GM19463 (cell line): ENCODE results near the gene CUTA.
"Not testable (repeated sequence)": the region's sequence is repeated elsewhere in the genome, so short reads cannot be mapped to it uniquely, and the experiment has no call there.

Experiments
- ATAC-seq: cut with Tn5 transposase; IDR thresholded peaks from one replicate; pipeline ENCODE4 v1.9.1; 2021; ENCODE audit warnings: mild to moderate bottlenecking, moderate library complexity; ENCODE audit not compliant: unreplicated experiment

CUTA gene

DNA sequence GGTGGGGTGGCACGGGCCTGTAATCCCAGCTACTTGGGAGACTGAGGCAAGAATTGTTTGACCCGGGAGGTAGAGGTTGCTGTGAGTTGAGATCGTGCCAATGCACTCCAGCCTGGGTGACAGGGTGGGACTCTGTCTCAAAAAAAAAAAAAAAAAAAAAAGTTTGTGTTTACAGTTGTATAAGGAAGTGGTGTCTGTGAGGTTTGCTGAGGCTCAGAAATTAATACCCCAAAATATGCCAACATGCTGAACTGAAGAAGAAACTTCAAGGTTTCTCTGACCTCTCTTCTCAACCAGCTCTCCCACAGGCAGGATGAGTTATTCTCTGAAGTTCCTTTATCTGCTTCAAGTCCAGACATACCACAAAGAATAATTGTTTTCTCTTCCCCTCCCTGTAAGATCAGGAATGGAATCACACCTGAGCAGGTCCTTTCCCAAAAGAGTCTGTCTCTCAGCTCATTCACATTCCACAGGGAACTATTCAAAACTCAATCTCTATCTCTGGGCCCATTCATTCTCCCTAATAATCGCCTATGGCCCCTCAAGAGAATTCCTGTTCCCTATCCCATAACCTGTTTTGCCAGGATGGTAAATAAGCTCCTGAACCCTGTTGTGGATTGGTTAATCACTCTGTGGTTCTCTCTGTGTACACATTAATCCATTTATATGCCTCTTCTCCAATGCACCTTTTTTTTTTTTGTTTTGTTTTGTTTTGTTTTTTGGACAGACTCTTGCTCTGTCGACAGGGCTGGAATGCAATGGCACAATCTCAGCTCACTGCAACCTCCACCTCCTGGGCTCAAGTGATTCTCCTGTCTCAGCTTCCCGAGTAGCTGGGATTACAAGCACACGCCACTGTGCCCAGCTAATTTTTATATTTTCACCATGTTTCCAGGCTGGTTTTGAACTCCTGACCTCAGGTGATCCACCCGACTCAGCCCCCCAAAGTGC lies 43.7 kb downstream of the CUTA start:
- no peak for ATAC-seq

DNA sequence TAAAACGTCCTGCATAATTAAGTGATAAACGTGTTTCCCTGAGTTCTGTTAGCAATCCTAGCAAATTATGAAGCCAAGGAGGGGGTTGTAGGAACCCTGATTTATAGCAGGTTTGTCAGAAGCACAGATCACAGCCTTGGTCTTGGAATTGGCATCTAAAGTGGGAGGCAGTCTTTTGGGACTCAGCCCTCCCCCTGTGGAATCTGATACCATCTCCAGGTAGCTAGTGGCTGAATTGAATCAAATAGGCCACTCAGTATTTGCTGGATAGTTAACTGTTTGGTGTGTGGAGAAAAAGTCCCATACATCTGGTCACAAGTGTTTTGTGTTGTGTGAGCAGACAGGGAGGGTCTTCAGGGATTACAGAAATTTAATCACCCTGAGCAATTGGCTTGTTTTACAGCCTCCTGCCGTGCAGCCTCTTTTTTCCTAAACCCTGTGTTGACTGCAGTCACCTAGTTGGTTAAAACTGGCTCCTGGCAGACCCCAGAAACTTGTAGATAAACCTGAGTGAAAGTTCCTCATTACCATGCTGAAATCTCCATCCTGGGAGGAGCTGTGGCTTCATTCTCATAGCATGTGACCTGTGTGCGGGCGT lies 45.3 kb downstream of the CUTA start:
- no peak for ATAC-seq

DNA sequence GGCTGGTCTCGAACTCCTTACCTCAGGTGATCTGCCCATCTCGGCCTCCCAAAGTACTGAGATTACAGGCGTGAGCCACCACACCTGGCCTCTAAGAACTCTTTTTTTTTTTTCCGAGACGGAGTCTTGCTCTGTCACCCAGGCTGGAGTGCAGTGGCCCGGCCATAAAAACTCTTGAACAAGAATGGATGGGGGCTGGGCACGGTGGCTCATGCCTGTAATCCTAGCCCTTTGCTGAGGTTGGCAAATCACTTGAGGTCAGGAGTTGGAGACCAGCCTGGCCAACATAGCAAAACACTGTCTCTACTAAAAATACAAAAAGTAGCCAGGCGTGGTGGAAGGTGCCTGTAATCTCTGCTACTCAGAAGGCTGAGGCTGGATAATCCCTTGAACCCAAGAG lies 46.0 kb downstream of the CUTA start:
- not testable (repeated sequence) for ATAC-seq

DNA sequence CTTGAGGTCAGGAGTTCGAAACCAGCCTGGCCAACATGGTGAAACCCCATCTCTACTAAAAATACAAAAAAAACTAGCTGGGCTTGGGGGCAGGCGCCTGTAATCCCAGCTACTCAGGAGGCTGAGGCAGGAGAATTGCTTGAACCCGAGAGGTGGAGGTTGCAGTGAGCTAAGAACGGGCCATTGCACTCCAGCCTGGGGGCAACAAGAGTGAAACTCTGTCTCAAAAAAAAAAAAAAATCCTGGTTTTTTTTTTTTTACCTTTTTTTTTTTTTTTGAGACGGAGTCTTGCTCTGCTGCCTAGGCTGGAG lies 50.2 kb downstream of the CUTA start:
- ATAC-seq, result not testable (repeated sequence)

DNA sequence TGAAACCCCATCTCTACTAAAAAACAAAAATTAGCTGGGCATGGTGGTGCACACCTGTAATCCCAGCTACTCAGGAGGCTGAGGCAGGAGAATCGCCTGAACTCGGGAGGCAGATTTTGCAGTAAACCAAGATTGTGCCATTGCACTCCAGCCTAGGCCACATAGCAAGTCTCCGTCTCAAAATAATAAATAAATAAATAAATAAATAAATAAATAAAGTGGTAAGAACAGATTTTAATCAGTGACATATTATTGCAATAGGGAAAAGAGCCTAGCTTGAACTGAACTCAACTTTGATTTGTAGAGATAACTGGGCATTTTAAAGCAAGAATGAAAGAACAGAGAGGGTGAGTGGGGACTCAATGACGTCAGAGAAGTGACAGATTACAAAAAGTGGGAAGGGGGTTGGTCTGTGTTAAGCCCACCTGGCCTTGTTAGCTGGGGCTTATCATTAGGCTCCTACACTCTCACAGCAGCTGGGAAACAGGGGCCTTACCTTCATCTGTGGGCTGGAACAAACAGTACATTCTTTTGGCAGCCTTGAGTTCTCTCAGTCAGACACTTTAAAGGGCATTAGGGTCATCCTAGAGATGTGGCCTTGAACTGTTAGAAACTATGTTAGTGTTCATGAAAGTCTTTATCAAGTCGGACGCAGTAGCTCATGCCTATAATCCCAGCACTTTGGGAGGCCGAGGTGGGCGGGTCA lies 50.7 kb downstream of the CUTA start:
- no peak for ATAC-seq
